WTC11 (cell line): ENCODE results near the gene YWHAH. TPM values are rescaled to one million over a fixed set of nuclear protein-coding genes. Genes with fewer than 3 reads are reported as not detected.

Source experiments
- ATAC-seq: fragments of 200-7000 bp; cut with Tn5 transposase; 2 replicates; pipeline ENCODE4 v1.10.0; 2021; ENCODE audit warnings: mild to moderate bottlenecking, moderate library complexity
- CTCF ChIA-PET: fragments of 300-600 bp; sonication (Branson Sonifier 250); formaldehyde crosslinking; loops from one replicate; lab custom pipeline; 2021; ENCODE audit warnings: antibody characterized with exemption; lab: Charles Lee
- POLR2A ChIA-PET: fragments of 350-600 bp; sonication (Branson Sonifier 250); formaldehyde crosslinking; loops from one replicate; lab custom pipeline; 2021; ENCODE audit warnings: antibody characterized with exemption; lab: Charles Lee
- DNase-seq: peaks from one replicate; pipeline ENCODE4 v3.0.0; 2021; ENCODE audit warnings: low spot score
- H3K27ac Mint-ChIP-seq: 2 replicates; pipeline ENCODE4 v1.8.0; 2021; ENCODE audit warnings: mixed read lengths
- H3K27me3 Mint-ChIP-seq: 2 replicates; pipeline ENCODE4 v1.8.0; 2021; ENCODE audit warnings: low read depth, mild to moderate bottlenecking, moderate library complexity, mixed read lengths
- H3K36me3 Mint-ChIP-seq: 2 replicates; pipeline ENCODE4 v1.8.0; 2021; ENCODE audit warnings: mixed read lengths
- H3K4me1 Mint-ChIP-seq: 2 replicates; pipeline ENCODE4 v1.8.0; 2022; ENCODE audit warnings: mixed read lengths
- H3K4me3 Mint-ChIP-seq: 2 replicates; pipeline ENCODE4 v1.8.0; 2021; ENCODE audit warnings: mild to moderate bottlenecking, moderate library complexity, mixed read lengths
- H3K9me3 Mint-ChIP-seq: 2 replicates; pipeline ENCODE4 v1.8.0; 2021; ENCODE audit warnings: mixed read lengths
- AFF4 ChIP-seq: sonication (generic); formaldehyde crosslinking; IDR thresholded peaks from 2 replicates; pipeline ENCODE4 v1.8.1; 2023; ENCODE audit warnings: mild to moderate bottlenecking, missing genetic modification reagents, borderline replicate concordance
- AR ChIP-seq: fragments of 250-450 bp; sonication (Bioruptor Pico); IDR thresholded peaks from 2 replicates; pipeline ENCODE4 v1.9.0; 2021; ENCODE audit warnings: mild to moderate bottlenecking
- ATF3 ChIP-seq: sonication (generic); formaldehyde crosslinking; conservative IDR thresholded peaks from 2 replicates; pipeline ENCODE4 v1.8.1; 2022; ENCODE audit warnings: mild to moderate bottlenecking, missing genetic modification reagents
- ATF6 ChIP-seq: sonication (generic); formaldehyde crosslinking; IDR thresholded peaks from 2 replicates; pipeline ENCODE4 v1.8.1; 2023; ENCODE audit warnings: mild to moderate bottlenecking, missing genetic modification reagents
- CBFB ChIP-seq: sonication (generic); formaldehyde crosslinking; IDR thresholded peaks from 2 replicates; pipeline ENCODE4 v1.8.1; 2022; ENCODE audit warnings: mild to moderate bottlenecking, low read depth, missing genetic modification reagents
- CREB1 ChIP-seq: sonication (generic); formaldehyde crosslinking; IDR thresholded peaks from 2 replicates; pipeline ENCODE4 v1.8.0; 2023; ENCODE audit warnings: mild to moderate bottlenecking, missing genetic modification reagents
- ESRRA ChIP-seq: sonication (generic); formaldehyde crosslinking; IDR thresholded peaks from 2 replicates; pipeline ENCODE4 v1.8.1; 2022; ENCODE audit warnings: mild to moderate bottlenecking, missing genetic modification reagents, borderline replicate concordance
- GABPB1 ChIP-seq: sonication (generic); formaldehyde crosslinking; IDR thresholded peaks from 2 replicates; pipeline ENCODE4 v1.8.1; 2023; ENCODE audit warnings: mild to moderate bottlenecking, missing genetic modification reagents
- KAT7 ChIP-seq: sonication (generic); formaldehyde crosslinking; IDR thresholded peaks from 2 replicates; pipeline ENCODE4 v1.8.1; 2023; ENCODE audit warnings: missing genetic modification reagents, mild to moderate bottlenecking, borderline replicate concordance
- NR1H2 ChIP-seq: sonication (generic); formaldehyde crosslinking; IDR thresholded peaks from 2 replicates; pipeline ENCODE4 v1.9.0; 2021; ENCODE audit warnings: mild to moderate bottlenecking, moderate library complexity, missing genetic modification reagents
- PRDM15 ChIP-seq: sonication (generic); formaldehyde crosslinking; IDR thresholded peaks from 2 replicates; pipeline ENCODE4 v1.8.0; 2022; ENCODE audit warnings: missing genetic modification reagents
- PREB ChIP-seq: sonication (generic); formaldehyde crosslinking; IDR thresholded peaks from 2 replicates; pipeline ENCODE4 v1.8.1; 2022; ENCODE audit warnings: mild to moderate bottlenecking, missing genetic modification reagents, moderate library complexity, borderline replicate concordance
- RELA ChIP-seq: sonication (generic); formaldehyde crosslinking; IDR thresholded peaks from 2 replicates; pipeline ENCODE4 v1.8.1; 2022; ENCODE audit warnings: missing genetic modification reagents, mild to moderate bottlenecking, borderline replicate concordance
- RORB ChIP-seq: fragments of 250-450 bp; sonication (Bioruptor Pico); IDR thresholded peaks from 2 replicates; pipeline ENCODE4 v1.9.0; 2021; ENCODE audit warnings: mild to moderate bottlenecking
- SMAD3 ChIP-seq: sonication (generic); formaldehyde crosslinking; IDR thresholded peaks from 2 replicates; pipeline ENCODE4 v1.8.0; 2022; ENCODE audit warnings: missing genetic modification reagents, mild to moderate bottlenecking, borderline replicate concordance
- SOX15 ChIP-seq: fragments of 250-450 bp; sonication (Bioruptor Pico); IDR thresholded peaks from 2 replicates; pipeline ENCODE4 v1.9.0; 2021; ENCODE audit warnings: mild to moderate bottlenecking
- SP1 ChIP-seq: sonication (generic); formaldehyde crosslinking; conservative IDR thresholded peaks from 2 replicates; pipeline ENCODE4 v1.8.1; 2022; ENCODE audit warnings: missing genetic modification reagents
- ZBTB21 ChIP-seq: sonication (generic); formaldehyde crosslinking; IDR thresholded peaks from 2 replicates; pipeline ENCODE4 v1.8.1; 2023; ENCODE audit warnings: mild to moderate bottlenecking, missing genetic modification reagents, borderline replicate concordance
- ZMAT4 ChIP-seq: fragments of 250-450 bp; sonication (Bioruptor Pico); IDR thresholded peaks from 2 replicates; pipeline ENCODE4 v1.9.0; 2021; ENCODE audit warnings: mild to moderate bottlenecking
- ZNF317 ChIP-seq: sonication (generic); formaldehyde crosslinking; IDR thresholded peaks from 2 replicates; pipeline ENCODE4 v1.8.1; 2023; ENCODE audit warnings: low read depth, mild to moderate bottlenecking, moderate library complexity, missing genetic modification reagents, borderline replicate concordance
- total RNA-seq: library from RNA; stranded (reverse); gene quantifications from 3 replicates; pipeline ENCODE4 v1.2.3, GENCODE V29; 2021

YWHAH gene
- total RNA-seq, 1 experiment from 2014 or later: 203 TPM

GRCh38 chr22:31921106-31921505 lies 23.2 kb upstream of the YWHAH start (continued):
- TF ChIP-seq AFF4 (no peak), ESRRA (CRISPR knock-in tag) (no peak), ZNF317 (CRISPR knock-in tag) (no peak), CBFB (CRISPR knock-in tag) (no peak), ZBTB21 (no peak), SP1 (CRISPR knock-in tag) (no peak), CREB1 (CRISPR knock-in tag) (no peak)

GRCh38 chr22:31922534-31922933 lies 21.8 kb upstream of the YWHAH start:
- no peak for ATAC-seq
- no peak for TF ChIP-seq RELA (CRISPR knock-in tag)
- Mint-ChIP-seq H3K27ac (no peak overlapping the region; the same call in 1 of the 2 replicates), H3K4me1 (no peaks in the 10 kb centered on the region), H3K27me3 (no peaks in the 10 kb centered on the region), H3K9me3 (no peaks in the 10 kb centered on the region), H3K4me3 (no peak overlapping the region), H3K36me3 (no peaks in the 10 kb centered on the region)
- ChIA-PET CTCF (interaction anchor here (1.5 kb wide), 1 partner anchor 48 kb away, joined by 5 read pairs; no protein-coding TSS in a partner anchor), POLR2A (no interaction called here)
- DNase-seq: no peak

GRCh38 chr22:31923136-31923535 lies 21.2 kb upstream of the YWHAH start:
- Mint-ChIP-seq H3K9me3 (no peaks in the 10 kb centered on the region), H3K27ac (no peak overlapping the region), H3K36me3 (no peaks in the 10 kb centered on the region), H3K4me1 (no peaks in the 10 kb centered on the region), H3K27me3 (no peaks in the 10 kb centered on the region), H3K4me3 (no peak overlapping the region)
- ATAC-seq (no peak), DNase-seq (no peak)
- POLR2A ChIA-PET: no interaction called here
- CTCF ChIA-PET: interaction anchor here (0.5 kb wide), 1 partner anchor 182 kb away, joined by 3 read pairs; no protein-coding TSS in a partner anchor
- TF ChIP-seq ATF3 (CRISPR knock-in tag) (no peak), PRDM15 (CRISPR knock-in tag) (no peak), ZBTB21 (no peak), RORB (CRISPR knock-in tag) (no peak), ATF6 (CRISPR knock-in tag) (no peak), ZMAT4 (CRISPR knock-in tag) (no peak), KAT7 (CRISPR knock-in tag) (no peak), AR (CRISPR knock-in tag) (no peak), SOX15 (CRISPR knock-in tag) (no peak), GABPB1 (CRISPR knock-in tag) (no peak), PREB (CRISPR knock-in tag) (no peak), SMAD3 (CRISPR knock-in tag) (no peak), NR1H2 (CRISPR knock-in tag) (no peak)
